Ishikawa (cell line): ENCODE measurements around the gene BHMT.

Experiments
- CEBPB ChIP-seq: IDR thresholded peaks from 2 replicates; pipeline ENCODE4 v1.6.1; 2012
- CREB1 ChIP-seq: IDR thresholded peaks from 2 replicates; pipeline ENCODE4 v1.6.1; 2012; ENCODE audit warnings: low read depth
- YY1 ChIP-seq: IDR thresholded peaks from 2 replicates; pipeline ENCODE4 v1.6.1; 2012; ENCODE audit warnings: low read depth

DNA sequence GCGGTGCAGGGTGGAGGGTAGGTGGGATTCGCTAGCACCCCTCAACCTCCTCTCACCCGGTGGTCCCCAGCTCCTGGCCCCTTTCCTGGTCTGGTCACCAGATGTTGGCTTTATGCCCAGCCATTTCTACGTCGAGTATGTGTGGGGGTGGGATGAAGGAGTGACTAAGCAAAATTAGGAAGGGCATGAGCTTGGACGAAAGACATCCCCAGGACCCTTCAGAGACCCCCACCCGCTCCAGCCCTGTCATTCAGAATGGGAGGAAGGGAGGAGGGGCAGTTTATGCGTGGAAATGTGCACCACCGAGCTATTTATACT, 41.3 kb upstream of the BHMT start:
- no peak for TF ChIP-seq YY1
- no peak for TF ChIP-seq CREB1
- TF ChIP-seq CEBPB, result no peak
